Erythroblast (primary cell): ENCODE results near the gene ALG12.

Source experiments
- DNase-seq, 2 experiments: peaks; one replicate each; lab custom pipeline; 2025; lab: John Stamatoyannopoulos, UW
- GATA1 ChIP-seq: IDR thresholded peaks from 2 replicates; pipeline ENCODE4 v1.6.1; 2011; ENCODE audit warnings: low read depth, mild to moderate bottlenecking, control low read depth, low read length, moderate library complexity
- POLR2A ChIP-seq: IDR thresholded peaks from 2 replicates; pipeline ENCODE4 v1.6.1; 2011; ENCODE audit warnings: mild to moderate bottlenecking, low read length

ALG12 gene

DNA sequence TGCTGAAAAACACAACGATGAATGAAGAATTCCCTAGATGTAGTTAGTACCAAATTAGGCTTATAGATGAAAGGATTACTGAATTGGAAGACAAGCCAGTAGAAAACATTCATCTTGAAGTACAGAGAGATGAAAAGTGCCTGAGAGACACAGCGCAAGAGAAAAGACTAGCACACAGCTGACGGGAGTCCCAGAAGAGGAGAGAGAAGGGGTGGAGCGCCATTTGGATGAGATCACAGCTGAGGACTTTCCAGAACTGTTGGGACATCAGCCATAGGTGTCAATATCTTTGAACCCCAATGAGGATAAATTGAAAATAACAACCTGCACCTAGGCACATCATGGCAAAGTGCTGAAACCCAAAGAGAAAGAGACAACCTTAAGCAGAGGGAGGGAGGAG is 25.2 kb downstream of the ALG12 start:
- TF ChIP-seq POLR2A (no peak), GATA1 (no peak)

DNA sequence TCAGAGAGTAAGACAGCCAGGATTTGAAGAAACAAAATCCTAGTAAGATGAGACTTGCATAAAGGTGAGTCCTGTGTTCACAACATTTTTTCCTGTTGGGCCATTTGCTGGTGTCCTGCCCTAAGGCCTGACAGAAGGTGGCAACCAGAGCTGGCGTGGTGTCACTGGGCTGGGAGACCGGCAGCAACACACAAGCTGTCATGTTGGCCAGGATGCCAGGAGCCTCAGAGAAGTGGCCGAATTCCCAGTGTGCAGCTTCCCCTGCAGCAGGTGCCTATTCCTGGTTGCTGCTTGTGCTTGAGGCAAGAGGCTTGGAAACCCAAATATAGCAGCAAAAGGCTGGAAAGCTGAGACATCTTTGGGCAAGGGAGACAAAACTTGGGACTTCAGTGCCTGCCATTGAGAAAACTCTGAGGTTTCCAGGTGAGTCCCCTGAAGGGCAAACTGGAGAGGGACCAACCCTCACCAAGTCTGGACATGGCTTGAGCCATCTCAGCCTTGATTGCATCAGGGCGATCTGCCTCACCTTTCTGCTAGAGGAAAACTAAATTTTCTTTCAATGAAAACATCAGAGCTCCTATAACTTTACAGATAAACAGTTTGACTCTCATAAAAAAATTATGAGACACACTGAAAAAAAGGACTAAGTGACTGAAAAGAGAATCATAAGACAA is 25.9 kb downstream of the ALG12 start:
- TF ChIP-seq GATA1 (no peak), POLR2A (no peak)
- DNase-seq, result no peak

More for the DNA sequence above, 25.2 kb downstream of the ALG12 start:
- DNase-seq, result no peak

DNA sequence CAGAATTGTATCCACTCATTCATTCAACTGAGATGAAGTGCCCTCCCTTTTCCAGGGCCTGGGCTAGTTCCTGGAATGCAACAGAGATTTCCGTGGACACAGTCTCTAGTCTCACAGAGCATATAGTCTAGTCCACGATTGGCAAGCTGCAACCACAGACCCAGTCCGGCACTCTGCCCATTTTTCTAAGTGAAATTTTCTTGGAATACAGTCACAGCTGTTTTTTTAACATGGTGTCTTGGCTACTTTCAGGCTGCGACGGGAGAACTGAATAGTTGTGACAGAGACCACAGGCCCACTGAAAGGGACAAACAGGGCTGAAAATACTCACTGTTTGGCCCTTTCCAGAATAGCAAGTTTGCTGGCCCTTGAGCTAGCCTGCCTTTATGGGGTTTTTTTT is 29.2 kb downstream of the ALG12 start:
- no peak for TF ChIP-seq POLR2A
- TF ChIP-seq GATA1, result no peak
- no peak for DNase-seq

DNA sequence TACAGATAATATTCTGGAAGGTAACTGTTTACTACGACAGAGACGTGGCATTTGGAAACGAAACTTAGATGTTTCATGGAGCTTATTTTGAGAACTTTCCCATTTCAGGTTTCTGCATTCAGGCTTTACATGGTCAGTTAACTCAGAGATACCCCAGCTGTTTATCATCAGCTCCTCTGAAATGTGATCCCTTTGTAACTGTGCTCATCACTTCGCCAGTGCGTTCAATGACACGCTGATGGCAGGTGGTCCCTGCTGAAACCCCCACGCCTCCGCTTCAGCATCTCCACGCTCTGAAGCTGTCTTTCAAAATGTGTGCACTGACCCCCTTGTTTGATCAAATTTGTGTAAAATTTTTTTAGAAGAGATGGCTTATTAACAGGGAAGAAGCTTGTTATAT is 30.5 kb downstream of the ALG12 start:
- DNase-seq, result no peak
- TF ChIP-seq GATA1, result no peak
- TF ChIP-seq POLR2A, result no peak

DNA sequence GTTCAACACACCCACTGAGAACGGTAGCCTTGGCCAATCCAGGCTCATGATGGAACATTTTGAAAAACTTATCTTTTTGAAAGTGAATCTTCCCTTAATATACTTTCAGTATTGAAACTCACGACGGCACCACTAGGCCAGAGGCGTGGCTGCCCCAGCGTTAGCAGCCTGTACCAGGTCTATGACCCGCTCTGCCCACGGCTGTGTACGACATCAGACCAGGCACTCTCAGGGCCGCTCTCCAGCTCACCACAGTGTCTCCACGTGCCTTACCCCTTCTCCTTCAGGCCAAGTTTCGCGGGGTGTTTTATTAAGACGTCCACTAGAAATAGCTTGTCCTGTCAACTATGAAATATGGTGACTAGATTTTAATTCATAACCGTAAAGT is 31.2 kb downstream of the ALG12 start:
- DNase-seq, result no peak
- no peak for TF ChIP-seq GATA1
- no peak for TF ChIP-seq POLR2A

DNA sequence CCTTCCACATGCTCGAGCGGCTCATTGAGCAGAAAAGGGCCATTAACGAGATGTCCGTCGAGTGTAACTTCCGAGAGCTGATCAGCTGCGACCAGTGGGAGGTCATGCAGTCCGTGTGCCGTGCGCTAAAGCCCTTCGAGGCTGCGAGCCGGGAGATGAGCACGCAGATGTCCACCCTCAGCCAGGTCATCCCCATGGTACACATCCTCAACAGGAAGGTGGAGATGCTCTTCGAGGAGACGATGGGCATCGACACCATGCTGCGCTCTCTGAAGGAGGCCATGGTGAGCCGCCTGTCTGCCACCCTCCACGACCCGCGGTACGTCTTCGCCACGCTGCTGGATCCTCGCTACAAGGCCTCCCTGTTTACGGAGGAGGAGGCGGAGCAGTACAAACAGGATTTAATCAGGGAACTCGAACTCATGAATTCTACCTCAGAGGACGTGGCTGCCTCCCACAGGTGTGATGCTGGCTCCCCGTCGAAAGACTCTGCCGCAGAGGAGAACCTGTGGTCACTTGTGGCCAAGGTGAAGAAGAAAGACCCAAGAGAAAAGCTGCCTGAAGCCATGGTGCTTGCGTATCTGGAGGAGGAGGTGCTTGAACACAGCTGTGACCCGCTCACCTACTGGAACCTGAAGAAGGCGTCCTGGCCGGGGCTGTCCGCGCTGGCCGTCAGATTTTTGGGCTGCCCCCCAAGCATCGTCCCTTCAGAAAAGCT is 31.7 kb downstream of the ALG12 start:
- TF ChIP-seq GATA1 (no peak), POLR2A (no peak)
- DNase-seq, result no peak

DNA sequence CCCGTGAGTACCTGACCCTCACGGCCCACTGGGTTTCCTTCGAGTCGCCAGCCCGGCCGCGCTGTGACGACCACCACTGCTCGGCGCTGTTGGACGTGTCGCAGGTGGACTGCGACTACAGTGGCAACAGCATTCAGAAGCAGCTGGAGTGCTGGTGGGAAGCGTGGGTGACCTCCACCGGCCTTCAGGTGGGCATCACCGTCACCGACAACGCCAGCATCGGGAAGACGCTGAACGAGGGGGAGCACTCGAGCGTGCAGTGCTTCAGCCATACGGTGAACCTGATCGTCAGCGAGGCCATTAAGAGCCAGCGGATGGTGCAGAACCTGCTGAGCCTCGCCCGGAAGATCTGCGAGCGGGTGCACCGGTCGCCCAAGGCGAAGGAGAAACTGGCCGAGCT is 32.4 kb downstream of the ALG12 start:
- DNase-seq, result no peak
- no peak for TF ChIP-seq POLR2A
- no peak for TF ChIP-seq GATA1

DNA sequence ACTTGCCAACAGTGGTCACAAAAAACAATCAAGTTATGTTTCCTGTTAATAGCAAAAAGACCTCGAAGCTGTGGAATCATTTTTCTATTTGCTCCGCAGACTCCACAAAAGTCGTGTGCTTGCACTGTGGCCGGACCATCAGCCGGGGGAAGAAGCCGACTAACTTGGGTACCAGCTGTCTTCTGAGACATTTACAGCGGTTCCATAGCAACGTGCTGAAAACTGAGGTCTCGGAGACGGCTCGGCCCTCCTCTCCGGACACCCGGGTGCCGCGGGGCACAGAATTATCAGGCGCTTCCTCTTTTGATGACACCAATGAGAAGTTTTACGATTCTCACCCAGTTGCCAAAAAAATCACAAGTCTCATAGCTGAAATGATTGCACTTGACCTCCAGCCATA is 33.0 kb downstream of the ALG12 start:
- DNase-seq, result no peak
- no peak for TF ChIP-seq GATA1

DNA sequence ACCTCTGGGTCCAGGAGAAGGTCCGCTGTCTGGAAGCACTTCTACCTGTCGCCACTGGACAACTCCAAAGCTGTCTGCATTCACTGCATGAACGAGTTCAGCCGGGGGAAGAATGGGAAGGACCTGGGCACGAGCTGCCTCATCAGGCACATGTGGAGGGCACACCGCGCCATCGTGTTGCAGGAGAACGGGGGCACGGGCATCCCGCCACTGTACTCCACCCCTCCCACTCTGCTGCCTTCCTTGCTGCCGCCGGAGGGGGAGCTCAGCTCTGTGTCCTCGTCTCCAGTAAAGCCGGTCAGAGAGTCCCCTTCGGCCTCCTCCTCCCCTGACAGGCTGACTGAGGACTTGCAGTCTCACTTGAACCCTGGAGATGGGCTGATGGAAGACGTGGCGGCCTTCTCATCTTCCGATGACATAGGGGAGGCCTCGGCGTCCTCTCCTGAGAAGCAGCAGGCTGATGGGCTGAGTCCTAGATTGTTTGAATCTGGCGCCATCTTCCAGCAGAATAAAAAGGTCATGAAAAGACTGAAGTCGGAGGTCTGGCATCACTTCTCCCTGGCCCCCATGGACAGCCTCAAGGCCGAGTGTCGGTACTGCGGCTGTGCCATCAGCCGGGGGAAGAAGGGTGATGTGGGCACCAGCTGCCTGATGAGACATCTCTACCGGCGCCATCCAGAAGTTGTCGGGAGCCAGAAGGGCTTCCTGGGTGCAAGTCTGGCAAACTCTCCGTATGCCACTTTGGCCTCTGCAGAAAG is 33.6 kb downstream of the ALG12 start:
- TF ChIP-seq GATA1 (no peak), POLR2A (no peak)

DNA sequence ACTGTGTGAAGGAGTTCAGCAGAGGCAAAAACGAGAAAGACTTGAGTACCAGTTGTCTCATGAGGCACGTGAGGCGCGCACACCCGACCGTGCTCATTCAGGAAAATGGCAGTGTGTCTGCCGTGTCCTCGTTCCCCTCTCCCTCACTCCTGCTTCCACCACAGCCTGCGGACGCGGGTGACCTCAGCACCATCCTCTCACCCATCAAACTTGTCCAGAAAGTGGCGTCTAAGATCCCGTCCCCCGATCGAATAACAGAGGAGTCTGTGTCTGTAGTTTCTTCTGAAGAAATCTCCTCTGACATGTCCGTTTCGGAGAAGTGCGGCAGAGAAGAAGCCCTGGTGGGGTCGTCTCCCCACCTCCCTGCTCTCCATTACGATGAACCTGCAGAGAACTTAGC is 34.2 kb downstream of the ALG12 start:
- DNase-seq, result no peak
- TF ChIP-seq POLR2A, result no peak
- no peak for TF ChIP-seq GATA1

More for the DNA sequence above, 33.6 kb downstream of the ALG12 start:
- no peak for DNase-seq

DNA sequence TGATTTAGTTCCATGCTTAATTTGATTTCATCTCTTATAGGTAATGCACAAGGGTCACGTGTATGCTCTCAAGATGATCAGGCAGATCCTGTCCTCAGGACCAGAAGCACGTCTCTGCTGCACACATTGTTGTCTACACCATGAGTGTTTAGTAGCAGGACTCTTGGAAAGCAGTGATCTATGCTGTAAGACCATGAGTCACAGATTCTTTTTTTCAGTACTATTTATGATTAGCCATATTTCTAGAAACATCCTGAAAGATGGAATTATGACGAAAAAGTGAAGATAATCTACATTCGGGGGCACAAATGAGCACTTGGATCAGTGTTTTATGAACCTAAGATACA is 35.0 kb downstream of the ALG12 start:
- DNase-seq, result no peak
- TF ChIP-seq GATA1, result no peak
- no peak for TF ChIP-seq POLR2A

DNA sequence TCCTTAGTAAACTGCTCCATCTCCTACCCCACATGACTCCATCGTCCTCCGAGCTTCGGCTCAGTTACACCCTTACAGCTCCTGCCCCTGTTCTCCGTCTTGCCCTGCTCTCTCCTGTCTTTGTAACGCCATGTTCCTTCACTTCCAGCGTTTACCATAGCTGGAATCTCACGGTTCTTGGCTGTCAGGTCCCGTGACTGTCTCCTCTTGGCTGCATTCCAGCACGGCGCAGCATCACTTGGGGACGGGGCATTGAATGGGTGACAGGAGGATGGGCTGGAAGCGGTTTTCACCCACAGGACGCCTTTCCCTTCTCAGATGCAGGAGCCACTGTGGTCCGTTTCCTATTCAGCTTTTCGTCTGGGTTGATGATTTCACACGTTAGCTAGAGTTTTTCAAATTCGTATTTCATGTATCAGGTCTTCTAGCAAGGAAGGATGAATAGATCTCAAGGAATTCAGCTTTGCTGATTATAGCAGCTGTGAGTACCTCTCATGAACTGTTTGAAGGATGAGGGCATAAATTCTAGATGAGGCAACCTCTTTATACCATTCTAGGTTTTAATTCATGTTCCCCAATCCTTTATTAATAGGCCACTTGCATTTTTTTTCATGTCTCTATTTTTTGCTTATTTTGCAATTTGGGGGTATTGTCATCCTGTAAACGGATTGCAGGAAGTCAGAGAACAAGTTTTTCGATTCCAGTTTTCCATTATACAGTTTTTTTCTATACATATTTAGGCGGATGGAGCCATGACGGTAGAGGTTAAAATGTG is 35.5 kb downstream of the ALG12 start:
- TF ChIP-seq POLR2A, result no peak
- no peak for TF ChIP-seq GATA1
- DNase-seq, result no peak

DNA sequence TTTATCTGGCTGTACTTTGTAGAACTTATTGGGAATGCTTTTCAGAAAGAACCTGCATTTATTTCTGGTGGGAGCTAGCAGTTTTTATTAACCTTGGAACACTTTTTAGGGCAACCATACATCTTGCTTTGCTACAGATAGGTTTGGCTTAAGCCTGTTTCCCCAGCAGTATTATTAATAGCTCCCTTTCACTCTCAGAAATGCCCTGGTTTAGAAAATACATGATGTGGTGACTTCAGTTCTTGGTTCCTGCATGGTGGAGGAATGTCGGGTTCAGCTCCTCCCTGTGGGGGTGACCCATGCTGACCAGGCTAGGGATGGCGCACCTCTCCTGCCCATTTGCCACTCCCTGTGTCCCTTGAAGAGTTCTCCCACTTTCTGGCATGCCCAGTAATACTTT is 36.4 kb downstream of the ALG12 start:
- TF ChIP-seq GATA1 (no peak), POLR2A (no peak)
- no peak for DNase-seq
